GM18505 (cell line): ENCODE data around the gene NME5.

Experiments
- ATAC-seq: cut with Tn5 transposase; IDR thresholded peaks from one replicate; pipeline ENCODE4 v1.9.1; 2021; ENCODE audit not compliant: unreplicated experiment
- POLR2A ChIP-seq: IDR thresholded peaks from 4 replicates; pipeline ENCODE4 v1.6.1; 2011; ENCODE audit warnings: borderline replicate concordance; ENCODE audit not compliant: insufficient read depth, insufficient read length; ENCODE audit errors: extremely low read depth

The NME5 gene

DNA sequence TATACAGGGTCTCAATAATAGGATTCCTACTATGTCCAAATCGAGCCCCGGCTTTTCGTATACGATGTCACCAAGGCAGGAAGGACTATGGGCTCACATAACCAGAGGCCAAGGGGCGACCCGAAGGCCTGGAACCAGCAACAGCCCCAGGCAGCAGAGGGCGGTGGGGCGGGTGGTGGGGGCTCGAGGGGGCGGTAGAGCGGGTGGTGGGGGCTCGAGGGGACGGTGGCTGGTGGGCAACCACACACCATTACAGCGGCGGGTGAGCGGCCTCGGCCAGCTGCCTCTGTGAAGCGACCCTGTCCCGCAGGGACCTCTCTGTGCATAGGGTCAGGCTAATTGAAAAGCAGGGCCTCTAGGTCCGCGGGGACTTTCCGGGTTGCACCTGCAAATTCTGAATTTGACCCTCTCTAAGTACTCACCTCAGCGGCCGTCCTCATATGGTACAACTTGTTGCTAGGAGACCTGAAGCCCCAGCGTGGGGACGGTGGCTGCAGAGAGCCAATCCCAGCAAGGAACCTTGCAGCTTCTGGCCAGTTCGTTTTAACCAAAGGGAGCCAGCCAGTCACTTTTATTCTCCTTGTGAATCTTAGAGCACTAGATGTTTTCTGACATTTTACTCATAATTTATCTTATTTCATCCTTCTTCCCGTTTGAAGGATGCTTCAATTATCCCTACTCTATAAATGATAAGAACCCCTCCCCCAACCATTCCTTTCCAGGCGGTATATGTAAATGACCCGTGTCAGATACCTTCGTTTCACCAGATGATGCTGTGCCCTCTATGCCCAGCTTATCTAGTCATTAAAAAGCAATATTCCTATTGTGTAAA, at the start of gene NME5:
Gene NME5 (minus strand): TSS at position 480 of the 832 bp plus-strand sequence. CDS start 648 bp downstream, outside the sequence.
- TF ChIP-seq POLR2A: no peak
- no peak for ATAC-seq

DNA sequence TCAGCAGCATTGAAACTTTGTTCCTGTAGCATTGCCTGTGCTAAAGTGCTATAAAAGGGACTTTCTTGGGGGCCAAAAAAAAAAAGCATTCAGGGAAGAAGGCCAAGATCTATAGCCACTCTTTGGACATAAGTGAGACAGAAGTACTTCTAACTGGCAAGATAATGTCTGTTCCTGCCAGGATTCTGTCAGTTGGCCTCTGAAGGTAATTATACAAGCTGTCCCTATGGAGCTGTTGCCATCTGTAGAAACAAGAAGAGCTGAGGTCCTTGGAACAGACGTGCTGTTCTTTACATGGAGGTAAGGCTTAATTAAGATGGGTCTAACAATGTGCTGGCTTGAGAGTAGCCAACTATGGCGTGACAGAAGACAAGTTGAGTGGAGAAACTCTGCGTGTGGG, 49.4 kb upstream of the NME5 start:
- ATAC-seq: no peak

DNA sequence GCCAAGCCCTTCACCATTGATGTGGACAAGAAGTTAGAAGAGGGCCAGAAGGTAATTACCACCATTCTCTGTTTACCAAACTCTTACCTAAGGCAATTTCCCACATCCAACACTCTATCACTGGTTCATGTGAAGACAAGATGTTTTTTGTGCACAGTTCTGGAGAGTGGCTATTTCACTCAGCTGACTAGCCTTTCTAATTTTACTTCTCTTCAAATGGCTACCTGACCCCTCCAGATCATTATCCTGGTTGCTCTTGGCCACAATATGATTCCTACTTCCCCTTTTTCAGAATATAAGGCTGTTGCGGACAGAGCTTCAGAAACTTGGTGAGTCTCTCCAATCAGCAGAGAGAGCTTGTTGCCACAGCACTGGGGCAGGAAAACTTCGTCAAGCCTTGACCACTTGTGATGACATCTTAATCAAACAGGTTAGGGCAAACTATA, 46.8 kb upstream of the NME5 start:
- no peak for ATAC-seq

More for the DNA sequence above, 49.4 kb upstream of the NME5 start:
- no peak for TF ChIP-seq POLR2A

DNA sequence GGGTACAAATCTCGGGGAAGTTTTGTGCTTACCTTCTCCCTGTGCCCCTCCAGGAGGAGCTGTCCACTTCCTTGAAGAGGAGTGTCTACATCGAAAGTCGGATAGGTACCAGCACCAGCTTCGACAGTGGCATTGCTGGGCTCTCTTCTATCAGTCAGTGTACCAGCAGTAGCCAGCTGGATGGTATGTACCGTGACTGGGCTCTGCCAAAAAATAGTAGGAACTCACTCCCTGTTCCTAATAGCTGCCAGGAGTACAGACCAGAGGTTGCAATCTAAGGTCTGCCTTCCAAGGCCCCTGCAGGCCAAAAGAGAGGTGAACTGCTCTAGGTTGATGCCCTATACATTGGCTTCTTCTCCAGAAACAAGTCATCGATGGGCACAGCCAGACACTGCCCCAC, 43.6 kb upstream of the NME5 start:
- TF ChIP-seq POLR2A: no peak
- no peak for ATAC-seq

More for the DNA sequence above, 46.8 kb upstream of the NME5 start:
- no peak for TF ChIP-seq POLR2A

GRCh38 chr5:138180841-138181240, 41.6 kb upstream of the NME5 start:
- ATAC-seq: no peak
- TF ChIP-seq POLR2A: no peak

- no peak for ATAC-seq
- TF ChIP-seq POLR2A: no peak
Observed at GRCh38 chr5:138180183-138180782, 41.1 kb upstream of the NME5 start.

DNA sequence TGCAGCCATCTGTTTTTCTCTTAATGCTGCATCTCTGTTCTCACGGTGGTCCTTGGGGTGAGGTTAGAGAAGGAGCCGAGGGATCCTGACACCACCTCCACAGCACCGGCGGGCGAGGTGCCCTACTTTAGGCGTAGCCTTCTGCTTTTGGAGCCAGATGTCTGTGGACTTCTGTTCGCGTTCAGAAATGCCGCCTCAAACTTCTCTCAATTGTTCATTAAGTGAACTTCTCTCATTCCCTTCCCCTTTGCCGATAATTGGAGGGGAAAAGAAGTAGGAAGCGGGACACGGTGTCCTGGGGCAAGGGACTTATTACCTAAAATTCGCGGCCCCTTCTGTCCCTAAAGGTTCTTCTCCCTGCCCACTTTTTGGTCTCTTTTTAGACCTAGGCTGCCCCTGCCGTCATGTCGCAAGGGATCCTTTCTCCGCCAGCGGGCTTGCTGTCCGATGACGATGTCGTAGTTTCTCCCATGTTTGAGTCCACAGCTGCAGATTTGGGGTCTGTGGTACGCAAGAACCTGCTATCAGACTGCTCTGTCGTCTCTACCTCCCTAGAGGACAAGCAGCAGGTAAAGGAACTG, 40.1 kb upstream of the NME5 start:
- TF ChIP-seq POLR2A: no peak
- no peak for ATAC-seq

GRCh38 chr5:138178516-138179276, 39.5 kb upstream of the NME5 start, which contains the start of the genes BRD8 and KIF20A:
BRD8 (minus strand) TSS chr5:138178630; CDS start chr5:138178614, 16 bp downstream.
KIF20A (plus strand) TSS chr5:138179112; CDS start chr5:138179681, 569 bp downstream.
- peak; percentile 77 for ATAC-seq
- TF ChIP-seq POLR2A: peak; percentile 74

DNA sequence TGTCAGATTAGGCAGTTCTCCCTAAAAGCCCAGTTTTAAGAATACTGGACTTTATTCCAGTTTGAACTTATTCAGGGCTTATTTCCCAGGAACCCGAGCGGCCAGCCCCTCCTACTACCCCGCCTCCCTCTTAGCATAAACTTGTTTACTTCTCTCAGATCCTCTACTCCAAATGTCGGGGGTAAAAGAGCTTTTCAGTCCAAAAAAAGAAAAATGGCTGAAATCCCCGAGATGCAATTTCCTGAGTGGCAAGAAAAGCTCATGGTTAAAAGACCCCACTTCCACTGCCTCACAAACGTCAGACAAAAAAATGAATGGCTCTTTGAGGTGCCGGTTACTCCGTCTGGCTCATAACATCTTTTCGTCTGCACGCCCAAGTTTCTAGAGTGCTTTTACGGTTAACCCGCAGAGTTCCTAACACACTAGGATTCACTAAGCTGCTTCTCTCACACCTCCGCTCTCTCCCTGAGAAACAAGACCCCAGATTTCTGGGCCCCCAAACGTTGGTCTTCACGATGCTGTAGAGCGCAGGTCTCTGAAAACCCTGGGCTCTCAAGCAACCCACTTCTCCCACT, 38.8 kb upstream of the NME5 start:
- ATAC-seq: no peak

GRCh38 chr5:138170299-138170698, 31.1 kb upstream of the NME5 start:
- ATAC-seq: no peak
- TF ChIP-seq POLR2A: no peak

More for the DNA sequence above, 38.8 kb upstream of the NME5 start:
- no peak for TF ChIP-seq POLR2A

- ATAC-seq: no peak
- no peak for TF ChIP-seq POLR2A
Observed at GRCh38 chr5:138169124-138169523, 29.9 kb upstream of the NME5 start.

- no peak for ATAC-seq
- no peak for TF ChIP-seq POLR2A
Observed at GRCh38 chr5:138163721-138164120, 24.5 kb upstream of the NME5 start.
